ENCODE measurements around the gene MYLK.

The MYLK gene

DNA sequence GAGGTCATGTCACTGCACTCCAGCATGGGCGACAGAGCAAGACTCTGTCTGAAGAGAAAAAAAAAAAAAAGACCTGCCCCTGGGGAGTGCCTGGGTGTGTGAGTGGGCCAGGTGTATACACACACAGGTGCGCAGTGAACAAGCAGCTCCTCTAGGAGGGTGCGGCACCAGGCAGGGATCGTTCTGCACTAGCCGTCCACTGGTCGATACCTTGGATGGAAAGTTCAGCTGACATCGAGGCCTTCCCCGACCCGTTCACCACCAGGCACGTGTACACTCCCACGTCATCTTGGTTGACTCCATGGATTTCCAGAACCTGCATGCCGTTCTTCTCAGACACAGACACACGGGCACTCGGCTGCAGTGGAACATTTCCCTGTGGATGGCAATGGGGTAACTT is 147.0 kb downstream of the MYLK start:
- in situ Hi-C loops (cut with HindIII; ENCODE audit: low pct_unique_long_range_greater_than_20kb, low sequenced_read_pairs), result no loop called here
- no peak for TF ChIP-seq JUND (IDR thresholded peaks at IDR 0.05; ENCODE audit: low read depth)
- DNase-seq (ENCODE audit: low read depth in 1 of 2, low spot score in 1 of 2), result no peak

DNA sequence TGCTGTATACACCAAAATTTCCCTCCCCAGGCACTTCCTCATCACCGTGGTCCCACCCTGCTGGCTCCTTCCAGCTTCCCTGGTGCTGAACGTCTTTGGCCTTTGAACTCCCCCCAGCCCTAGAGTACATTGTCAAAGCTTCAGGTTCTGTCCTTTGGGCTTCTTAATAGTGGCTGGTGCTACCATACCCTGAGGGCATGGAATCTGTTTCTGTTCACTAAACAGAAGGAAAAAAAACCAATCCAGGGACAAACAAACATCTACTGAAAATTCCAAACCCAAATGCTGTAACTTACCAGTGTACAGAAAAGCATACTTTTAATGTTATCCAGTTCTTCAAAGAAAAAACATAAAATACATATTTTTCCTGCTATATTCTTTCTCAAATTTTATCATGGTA is 148.7 kb downstream of the MYLK start:
- no peak for TF ChIP-seq JUND (IDR thresholded peaks at IDR 0.05; ENCODE audit: low read depth)
- in situ Hi-C loops (cut with HindIII; ENCODE audit: low pct_unique_long_range_greater_than_20kb, low sequenced_read_pairs), result no loop called here
- DNase-seq (ENCODE audit: low read depth in 1 of 2, low spot score in 1 of 2), result no peak

DNA sequence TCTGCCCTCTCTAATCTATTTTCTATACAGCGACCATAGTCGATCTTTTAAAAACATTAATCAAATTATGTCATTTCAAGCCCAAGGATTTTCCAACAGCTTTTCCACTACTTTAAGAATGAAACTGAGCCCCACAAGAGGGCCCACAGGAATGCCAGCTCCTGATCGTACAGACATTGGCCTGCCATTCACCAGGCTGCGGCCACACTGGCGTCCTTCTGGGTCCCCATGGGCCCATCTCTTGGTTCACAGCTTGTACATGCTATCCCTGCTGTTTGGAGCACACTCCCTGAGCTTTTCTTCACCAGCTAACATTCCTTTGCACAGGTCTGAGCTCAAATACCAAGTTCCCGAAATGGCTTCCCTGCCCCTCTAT is 149.6 kb downstream of the MYLK start:
- in situ Hi-C loops (cut with HindIII; ENCODE audit: low pct_unique_long_range_greater_than_20kb, low sequenced_read_pairs), result no loop called here
- DNase-seq (ENCODE audit: low read depth in 1 of 2, low spot score in 1 of 2), result no peak

DNA sequence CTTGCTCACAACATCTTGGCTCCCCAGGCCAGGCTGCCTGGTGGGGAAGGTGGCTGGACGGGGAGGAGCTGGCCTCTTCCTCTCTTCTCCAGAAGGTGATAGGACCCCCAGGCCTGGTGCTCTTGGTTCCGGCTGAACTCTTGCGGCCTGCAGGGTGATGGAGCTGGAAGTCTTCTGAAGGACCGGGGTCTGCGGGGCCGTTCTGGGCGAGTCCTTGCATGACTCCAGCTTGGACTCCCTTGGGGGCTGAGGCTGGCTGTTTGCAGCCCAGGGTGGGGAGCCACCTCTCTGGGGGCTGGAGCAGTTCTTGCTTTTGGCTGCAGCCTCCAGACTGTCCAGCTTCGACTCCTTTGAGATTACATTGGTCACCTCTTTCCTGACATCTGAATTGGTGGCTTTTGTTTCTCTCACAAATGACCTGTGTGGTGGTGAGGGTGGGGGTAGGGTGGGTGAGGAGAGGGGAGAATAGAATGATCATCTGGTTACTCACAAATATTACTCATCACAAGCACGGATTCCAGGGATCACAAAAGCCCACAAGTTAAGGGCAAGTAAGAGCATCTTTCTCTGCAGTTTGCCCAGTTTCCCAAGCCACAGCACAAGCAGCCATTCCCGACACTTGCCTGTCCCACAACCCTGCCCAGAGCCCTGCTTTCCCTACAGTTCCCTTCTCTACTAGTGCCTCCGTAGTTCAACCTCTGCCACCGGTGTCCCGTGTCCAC is 150.2 kb downstream of the MYLK start:
- no peak for TF ChIP-seq JUND (IDR thresholded peaks at IDR 0.05; ENCODE audit: low read depth)
- DNase-seq (ENCODE audit: low read depth in 1 of 2, low spot score in 1 of 2), result no peak
- in situ Hi-C loops (cut with HindIII; ENCODE audit: low pct_unique_long_range_greater_than_20kb, low sequenced_read_pairs), result no loop called here

More for the DNA sequence above, 149.6 kb downstream of the MYLK start:
- no peak for TF ChIP-seq JUND (IDR thresholded peaks at IDR 0.05; ENCODE audit: low read depth)

DNA sequence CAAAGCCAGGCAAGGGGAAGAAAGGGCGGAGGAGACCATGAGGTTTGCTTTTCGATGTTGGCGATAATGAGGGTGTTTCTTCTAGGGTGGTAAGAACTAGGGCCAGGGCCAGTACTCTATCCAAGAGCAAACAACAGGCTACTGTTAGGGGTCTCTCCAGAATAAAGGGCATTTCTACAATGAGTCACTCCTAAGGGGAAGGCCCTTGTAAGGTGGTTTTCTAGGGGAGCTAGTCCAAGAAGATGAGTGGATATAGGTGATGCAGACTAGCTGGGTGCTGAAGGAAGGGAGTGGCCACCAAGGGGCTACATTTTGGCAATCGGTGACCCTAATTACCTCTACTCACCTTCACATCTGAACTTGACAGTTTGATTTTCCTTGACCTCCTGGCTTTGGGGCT is 150.8 kb downstream of the MYLK start:
- TF ChIP-seq JUND (IDR thresholded peaks at IDR 0.05; ENCODE audit: low read depth), result no peak
- DNase-seq (ENCODE audit: low read depth in 1 of 2, low spot score in 1 of 2), result no peak
- in situ Hi-C loops (cut with HindIII; ENCODE audit: low pct_unique_long_range_greater_than_20kb, low sequenced_read_pairs), result no loop called here

DNA sequence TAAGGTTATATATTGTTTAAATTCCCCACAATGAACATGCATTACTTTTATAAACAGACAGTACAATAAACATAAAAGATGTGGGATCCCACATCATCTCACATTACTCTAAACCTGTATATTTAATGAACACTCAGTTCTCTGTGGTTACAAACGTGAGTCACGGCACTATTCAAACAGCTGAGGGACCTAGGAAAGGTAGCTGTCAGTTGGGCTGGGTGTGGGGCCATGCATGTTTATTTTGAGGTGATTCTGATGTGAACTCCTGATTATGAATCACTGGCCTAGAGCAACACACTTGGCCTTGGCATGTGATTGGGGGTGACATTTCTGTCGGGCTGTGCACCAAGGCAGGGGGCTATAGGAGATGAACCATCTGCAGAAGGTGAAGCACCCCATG is 151.7 kb downstream of the MYLK start:
- in situ Hi-C loops (cut with HindIII; ENCODE audit: low pct_unique_long_range_greater_than_20kb, low sequenced_read_pairs), result no loop called here
- no peak for TF ChIP-seq JUND (IDR thresholded peaks at IDR 0.05; ENCODE audit: low read depth)
- DNase-seq (ENCODE audit: low read depth in 1 of 2, low spot score in 1 of 2), result peak in 1 of 2 experiments; percentile 52

DNA sequence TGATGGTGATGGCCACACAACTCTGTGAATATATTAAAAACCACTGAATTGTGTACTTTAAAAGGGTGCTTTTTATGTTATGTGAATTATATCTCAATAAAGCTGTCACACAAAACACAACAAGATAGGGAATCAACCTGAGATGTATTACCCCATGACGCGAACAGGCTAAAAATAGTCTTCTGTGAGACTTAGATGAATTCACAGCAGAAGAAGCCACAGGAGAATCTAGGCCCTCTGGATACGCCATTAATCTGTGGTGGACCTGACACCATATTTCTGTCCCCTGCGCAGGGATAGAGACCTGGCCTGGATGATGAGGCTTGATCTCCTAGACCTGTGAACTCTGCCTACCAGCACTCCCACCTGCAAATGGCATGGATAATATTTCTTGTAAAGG is 153.3 kb downstream of the MYLK start:
- in situ Hi-C loops (cut with HindIII; ENCODE audit: low pct_unique_long_range_greater_than_20kb, low sequenced_read_pairs), result no loop called here
- DNase-seq (ENCODE audit: low read depth in 1 of 2, low spot score in 1 of 2), result no peak
- no peak for TF ChIP-seq JUND (IDR thresholded peaks at IDR 0.05; ENCODE audit: low read depth)

DNA sequence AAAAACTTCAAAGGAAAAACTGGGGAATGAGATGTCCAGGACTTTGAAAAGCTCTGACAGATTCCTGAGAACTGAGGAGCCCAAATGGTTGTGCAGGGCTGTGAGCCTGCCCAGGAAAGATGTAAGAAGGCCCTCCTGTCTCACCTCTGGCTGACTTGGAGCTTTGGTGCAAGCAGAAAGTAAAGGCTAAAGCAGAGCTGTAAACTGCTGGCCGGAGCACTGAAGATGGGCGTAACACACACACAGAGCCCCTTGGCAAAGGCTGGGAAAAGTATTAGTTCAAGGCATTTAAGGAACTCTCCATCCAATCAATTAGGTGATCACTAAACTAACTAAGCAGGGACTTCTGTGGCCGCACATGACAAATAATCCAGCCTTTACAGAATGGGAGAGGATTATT is 155.1 kb downstream of the MYLK start:
- no peak for TF ChIP-seq JUND (IDR thresholded peaks at IDR 0.05; ENCODE audit: low read depth)
- in situ Hi-C loops (cut with HindIII; ENCODE audit: low pct_unique_long_range_greater_than_20kb, low sequenced_read_pairs), result no loop called here
- no peak for DNase-seq (ENCODE audit: low read depth in 1 of 2, low spot score in 1 of 2)

DNA sequence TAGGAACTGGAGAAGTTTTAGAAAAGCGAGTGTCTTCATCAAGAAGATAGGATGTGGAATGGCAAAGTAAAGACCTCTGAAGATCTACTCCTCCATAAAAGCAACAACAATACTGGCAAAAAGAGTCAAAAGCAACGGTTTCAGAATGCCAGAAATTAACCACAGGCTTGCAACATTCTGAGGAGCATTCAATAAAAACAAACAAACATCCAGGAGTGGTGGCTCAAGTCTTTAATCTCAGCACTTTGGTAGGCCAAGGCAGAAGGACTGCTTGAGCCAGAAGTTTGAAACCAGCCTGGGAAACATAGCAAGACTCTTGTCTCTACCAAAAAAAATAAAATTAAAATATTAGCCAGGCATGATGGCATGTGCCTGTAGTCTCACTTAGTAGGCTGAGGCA is 156.1 kb downstream of the MYLK start:
- TF ChIP-seq JUND (IDR thresholded peaks at IDR 0.05; ENCODE audit: low read depth), result no peak
- no peak for DNase-seq (ENCODE audit: low read depth in 1 of 2, low spot score in 1 of 2)
- in situ Hi-C loops (cut with HindIII; ENCODE audit: low pct_unique_long_range_greater_than_20kb, low sequenced_read_pairs), result no loop called here

DNA sequence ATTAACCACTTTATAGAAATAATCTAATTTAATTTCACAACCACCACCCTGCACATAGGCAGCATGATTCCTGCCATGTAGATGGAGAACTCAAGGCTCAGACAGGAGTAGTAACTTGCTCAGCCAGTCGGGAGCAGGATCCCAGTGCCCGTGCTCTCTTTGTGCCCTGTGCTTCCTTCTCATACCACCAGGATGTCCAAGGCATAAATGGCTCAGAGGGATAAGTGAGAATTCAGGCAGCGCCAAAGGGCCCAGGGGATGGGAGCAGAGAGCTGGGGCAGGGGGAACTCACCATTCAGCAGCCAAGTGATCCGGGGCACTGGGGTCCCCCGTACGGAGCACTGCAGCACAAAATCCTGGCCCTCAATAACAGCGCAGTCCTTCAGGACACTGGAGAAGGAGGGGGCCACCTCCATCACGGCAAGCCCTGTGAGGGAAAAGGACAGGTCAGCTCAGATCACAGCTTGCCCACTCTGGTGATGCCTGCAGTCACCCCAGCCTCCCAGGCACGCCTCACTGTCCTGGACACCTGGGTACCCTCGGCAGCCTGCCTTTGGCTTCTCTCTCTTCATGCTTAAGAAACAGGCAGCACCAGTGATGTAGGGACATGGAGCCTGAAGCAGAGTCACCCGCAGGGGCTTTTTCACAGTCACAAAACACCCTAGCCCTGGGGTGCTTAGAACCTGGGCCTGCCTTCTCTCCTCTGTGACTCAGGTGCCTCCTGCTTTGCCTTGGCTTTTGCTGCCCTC is 158.3 kb downstream of the MYLK start:
- peak in 1 of 2 experiments; percentile 44 for DNase-seq (ENCODE audit: low read depth in 1 of 2, low spot score in 1 of 2)
- in situ Hi-C loops (cut with HindIII; ENCODE audit: low pct_unique_long_range_greater_than_20kb, low sequenced_read_pairs), result no loop called here
- TF ChIP-seq JUND (IDR thresholded peaks at IDR 0.05; ENCODE audit: low read depth), result no peak

DNA sequence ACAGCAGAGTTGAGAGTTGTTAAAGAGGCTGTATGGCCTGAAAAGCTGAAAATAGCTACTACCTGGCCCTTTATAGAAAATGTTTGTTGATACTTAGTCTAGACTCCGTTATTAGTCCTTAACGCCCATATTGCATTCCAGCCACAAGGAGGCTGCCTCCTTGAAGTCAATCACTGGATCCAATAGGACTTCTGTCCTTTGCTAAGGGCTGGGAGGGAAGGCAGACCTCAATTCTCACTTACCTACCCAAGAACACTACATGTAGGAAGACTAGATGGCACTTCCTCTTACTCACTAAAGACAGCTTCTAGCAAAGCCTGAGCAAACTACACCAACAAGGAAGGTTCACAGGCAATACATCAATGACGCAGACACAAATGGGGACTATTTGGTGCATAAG is 159.8 kb downstream of the MYLK start:
- in situ Hi-C loops (cut with HindIII; ENCODE audit: low pct_unique_long_range_greater_than_20kb, low sequenced_read_pairs), result no loop called here
- peak in 1 of 2 experiments; percentile 58 for DNase-seq (ENCODE audit: low read depth in 1 of 2, low spot score in 1 of 2)
- no peak for TF ChIP-seq JUND (IDR thresholded peaks at IDR 0.05; ENCODE audit: low read depth)

DNA sequence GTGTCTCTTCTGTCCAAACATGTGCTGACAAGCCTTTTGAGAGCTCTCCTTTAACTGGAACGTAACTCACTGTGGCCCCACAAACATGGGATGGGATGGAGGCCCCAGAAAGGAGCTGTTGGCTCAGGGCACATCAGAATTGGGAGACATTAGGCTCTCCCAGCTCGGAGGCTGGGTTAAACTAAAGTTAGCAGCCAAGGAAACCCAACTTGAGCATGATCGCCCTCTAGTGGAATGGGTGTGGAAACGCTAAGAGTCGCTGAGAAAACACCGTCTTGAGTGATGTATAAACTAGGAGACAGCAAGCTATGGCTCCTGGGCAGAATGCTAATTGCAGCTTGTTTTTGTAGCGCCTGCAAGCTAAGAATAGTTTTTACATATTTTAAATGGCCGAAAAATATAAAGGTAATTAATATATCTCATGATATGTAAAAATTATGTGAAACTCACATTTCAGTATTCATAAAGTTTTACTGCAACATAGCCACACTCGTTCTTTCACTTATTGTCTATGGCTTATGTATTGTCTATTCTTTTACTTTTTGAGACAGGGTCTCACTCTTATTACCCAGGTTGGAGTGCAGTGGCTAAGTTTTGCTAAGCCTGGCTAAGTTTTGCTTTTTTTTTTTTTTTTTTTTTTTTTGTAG is 160.5 kb downstream of the MYLK start:
- in situ Hi-C loops (cut with HindIII; ENCODE audit: low pct_unique_long_range_greater_than_20kb, low sequenced_read_pairs), result no loop called here
- TF ChIP-seq JUND (IDR thresholded peaks at IDR 0.05; ENCODE audit: low read depth), result no peak

DNA sequence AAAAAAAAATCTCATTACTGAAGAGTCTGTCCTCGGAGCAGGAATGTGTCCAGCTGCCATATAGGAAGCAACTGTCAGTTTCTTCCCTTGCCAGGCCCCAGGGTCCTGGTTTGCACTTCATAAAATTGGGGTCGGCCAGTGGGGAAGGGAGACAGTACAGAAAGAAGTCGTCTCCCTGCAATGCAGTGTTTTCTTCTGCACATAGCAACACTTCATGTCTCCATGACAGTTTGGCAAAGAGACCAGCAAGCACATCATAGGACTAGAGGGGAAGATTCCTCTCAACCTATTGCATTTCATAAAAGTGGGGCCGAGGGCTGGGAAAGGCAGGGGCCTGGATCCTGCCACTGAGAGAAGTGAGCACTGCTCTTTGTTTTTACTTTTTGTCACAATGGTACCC is 161.1 kb downstream of the MYLK start:
- in situ Hi-C loops (cut with HindIII; ENCODE audit: low pct_unique_long_range_greater_than_20kb, low sequenced_read_pairs), result no loop called here
- no peak for TF ChIP-seq JUND (IDR thresholded peaks at IDR 0.05; ENCODE audit: low read depth)
- DNase-seq (ENCODE audit: low read depth in 1 of 2, low spot score in 1 of 2), result no peak

More for the DNA sequence above, 160.5 kb downstream of the MYLK start:
- DNase-seq (ENCODE audit: low read depth in 1 of 2, low spot score in 1 of 2), result peak; percentile 61 to 94

Measured in T47D (cell line).